Stimulated activated CD8-positive, alpha-beta memory T cell treated with anti-CD3 and anti-CD28 coated beads, Interleukin-7, amount 100 ng/mL, for 4 hours (primary cell): ENCODE results near the gene SEMA4C.

Experiments used
- DNase-seq, 2 donors: peaks; one replicate each; pipeline ENCODE4 v3.0.0-alpha.2; 2020; ENCODE audit warnings: low read depth in 2 of 2

SEMA4C gene, protein sequence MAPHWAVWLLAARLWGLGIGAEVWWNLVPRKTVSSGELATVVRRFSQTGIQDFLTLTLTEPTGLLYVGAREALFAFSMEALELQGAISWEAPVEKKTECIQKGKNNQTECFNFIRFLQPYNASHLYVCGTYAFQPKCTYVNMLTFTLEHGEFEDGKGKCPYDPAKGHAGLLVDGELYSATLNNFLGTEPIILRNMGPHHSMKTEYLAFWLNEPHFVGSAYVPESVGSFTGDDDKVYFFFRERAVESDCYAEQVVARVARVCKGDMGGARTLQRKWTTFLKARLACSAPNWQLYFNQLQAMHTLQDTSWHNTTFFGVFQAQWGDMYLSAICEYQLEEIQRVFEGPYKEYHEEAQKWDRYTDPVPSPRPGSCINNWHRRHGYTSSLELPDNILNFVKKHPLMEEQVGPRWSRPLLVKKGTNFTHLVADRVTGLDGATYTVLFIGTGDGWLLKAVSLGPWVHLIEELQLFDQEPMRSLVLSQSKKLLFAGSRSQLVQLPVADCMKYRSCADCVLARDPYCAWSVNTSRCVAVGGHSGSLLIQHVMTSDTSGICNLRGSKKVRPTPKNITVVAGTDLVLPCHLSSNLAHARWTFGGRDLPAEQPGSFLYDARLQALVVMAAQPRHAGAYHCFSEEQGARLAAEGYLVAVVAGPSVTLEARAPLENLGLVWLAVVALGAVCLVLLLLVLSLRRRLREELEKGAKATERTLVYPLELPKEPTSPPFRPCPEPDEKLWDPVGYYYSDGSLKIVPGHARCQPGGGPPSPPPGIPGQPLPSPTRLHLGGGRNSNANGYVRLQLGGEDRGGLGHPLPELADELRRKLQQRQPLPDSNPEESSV

DNA sequence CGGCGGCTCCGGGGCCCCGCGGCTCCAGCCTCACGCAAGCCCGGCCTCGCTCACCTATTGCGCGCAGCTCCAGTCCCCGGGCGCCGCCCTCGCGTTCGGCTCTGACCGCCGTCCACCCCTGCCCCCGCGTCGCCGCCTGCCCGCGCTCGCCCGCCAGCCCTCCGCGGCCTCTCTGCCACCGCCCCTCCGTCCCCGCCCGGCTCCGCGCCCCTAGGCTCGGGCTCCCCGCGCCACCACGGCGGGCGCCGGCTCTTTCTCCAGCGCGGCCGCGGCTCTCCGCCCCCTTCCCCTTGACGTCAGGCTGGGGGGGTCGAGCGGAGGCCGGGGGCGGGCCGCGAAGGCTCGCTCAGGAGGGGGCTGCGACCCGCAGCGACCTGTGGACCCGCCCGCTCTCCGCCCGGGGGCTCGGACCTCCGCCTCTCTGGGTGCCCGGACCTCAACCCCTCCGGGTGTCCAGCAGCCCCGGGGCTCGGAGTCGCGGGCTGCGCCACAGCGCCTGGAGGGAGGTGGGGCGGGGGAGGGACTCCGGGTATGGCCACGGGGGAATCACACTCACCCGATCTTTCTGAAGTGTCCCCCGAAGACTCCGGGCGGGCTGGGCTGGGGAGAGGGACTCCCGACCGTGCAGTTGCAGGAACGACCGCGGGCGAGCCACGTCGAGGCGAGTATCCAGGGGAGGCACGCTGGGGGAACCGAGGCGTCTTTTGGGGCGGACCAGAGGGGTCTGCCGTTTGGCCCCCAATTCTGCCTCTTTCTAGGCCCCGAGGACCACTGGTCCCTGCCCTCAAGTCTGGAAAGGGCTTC, at the start of gene SEMA4C:
TSS of gene SEMA4C (minus strand) at position 259 of the 804 bp plus-strand sequence. CDS start 2,194 bp downstream, outside the sequence.
- DNase-seq, result peak in 1 of 2 donors; percentile 60

DNA sequence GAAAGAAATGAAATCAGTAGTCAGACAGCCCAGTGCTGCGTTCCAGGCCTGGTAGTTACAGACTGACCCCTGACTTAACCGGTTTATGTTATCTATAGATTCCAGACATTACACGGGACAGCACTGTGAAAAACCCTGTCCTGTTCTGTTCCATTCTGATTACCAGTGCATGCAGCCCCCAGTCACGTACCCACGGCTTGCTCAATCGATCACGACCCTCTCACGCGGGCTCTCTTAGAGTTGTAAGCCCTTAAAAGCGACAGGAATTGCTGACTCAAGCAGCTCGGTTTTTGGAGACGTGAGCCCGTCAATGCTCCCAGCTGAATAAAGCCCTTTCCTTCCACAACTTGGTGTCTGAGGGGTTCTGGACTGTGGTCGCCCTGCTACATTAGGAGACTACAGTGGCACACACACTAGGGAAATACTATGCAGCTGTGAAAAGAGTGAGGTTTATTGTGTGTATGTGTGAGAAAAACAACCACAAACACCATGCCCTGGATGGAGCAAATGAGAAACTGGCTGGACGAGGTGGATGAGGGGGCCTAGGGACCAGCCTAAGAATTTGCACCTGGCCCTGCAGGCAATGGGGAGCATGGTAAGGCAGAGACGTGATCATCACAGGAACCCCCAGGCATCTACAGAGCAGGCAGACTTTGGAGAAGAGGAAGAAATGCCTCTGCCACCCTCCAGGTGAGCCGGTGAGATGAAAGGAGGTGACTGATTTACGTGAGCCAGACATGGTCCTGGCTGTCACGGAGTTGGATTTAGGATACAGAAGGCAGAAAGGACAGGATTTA, 49.1 kb upstream of the SEMA4C start:
- no peak for DNase-seq

DNA sequence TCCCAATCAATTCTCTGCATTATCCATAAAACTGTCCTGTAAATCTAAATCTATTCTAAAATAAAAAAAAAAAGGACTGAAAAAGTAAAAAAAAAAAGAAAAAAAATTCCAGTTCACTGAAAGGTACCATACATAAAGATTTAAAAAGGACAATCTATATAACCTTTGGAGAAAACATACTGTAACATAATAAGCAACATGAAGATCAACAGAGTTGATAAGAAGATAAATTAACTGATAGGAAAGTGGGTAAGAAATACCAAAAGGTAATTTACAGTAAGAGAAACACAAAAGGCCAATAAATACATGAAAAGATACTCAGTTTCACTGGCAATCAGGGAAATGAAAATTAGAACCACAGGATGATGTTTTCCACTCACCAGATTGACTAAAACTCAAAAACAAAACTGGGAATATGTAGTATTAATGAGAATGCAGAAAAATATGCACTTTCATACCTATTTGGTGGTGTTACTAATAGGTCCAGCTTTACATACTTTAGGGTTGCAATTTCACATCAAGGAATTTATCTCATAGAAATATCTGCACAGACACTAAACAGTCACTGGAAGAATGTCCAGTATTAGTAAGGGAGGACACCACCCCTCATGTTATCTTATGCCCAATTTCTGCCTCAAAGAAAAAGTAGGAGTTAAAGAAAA, 48.3 kb upstream of the SEMA4C start:
- DNase-seq, result no peak

DNA sequence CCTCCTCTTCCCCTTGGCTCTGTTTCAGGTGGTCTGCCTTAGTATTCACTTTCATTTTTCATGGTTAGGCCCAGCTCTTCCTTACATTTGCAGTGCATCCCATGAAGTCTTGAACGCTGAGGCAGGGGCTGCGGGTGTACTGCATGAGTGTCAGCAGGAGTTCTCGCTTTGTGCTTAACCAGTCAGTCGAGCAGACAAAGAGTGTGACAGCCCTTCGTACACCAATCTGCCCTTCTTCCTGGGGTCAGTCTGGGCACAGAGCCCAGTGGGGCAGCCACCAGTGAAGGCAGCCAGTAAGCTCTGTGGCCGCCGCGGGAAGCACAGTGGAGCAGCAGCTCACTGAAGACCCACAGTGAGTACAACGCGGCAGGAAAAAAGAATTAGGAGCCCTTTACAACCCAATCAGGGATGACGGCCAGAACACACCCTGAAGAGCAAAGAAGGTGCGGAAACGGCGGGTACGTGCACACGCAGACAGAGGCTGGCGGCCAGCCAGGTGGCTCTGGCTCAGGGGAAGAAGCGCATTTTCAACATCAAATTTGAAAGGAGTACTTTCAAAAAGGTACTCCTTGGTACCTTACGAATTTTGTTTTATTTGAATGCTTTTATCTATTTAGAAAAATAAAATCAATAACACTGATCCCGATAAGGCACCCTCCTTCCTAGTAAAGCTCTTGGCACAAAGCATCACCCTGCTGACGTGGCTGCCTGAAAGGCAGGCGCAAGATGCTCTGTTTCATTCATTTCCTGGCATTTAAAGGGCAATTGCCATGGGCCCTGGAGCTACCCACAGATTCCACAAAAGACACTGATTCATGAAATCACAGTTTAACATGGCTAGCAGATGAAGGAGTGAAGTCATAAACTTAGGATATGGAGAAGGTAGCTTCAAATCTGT, 47.0 kb upstream of the SEMA4C start:
- DNase-seq, result no peak

DNA sequence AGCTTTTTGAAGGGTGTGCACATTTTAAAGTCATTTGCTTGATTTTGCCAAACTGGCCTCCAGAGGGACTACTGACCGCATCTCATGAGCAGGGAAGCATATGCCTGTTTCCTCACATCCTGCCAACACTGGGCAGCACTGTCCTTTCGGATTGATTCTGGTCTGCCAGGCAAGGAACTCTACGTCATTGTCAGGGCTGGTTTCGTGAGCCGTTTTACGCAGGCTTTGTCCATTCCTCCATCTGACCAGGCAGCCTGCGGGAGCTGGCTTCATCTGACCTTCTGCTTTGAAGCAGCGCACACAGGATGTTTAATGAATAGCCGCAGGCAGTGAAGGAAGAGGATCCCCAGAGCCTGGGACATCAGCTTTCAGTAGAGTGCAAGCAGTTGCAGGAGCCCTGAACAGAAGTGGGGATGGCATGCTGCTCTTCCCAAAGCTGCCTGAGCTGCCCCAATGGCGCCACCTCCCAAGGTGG, 46.3 kb upstream of the SEMA4C start:
- DNase-seq, result no peak

DNA sequence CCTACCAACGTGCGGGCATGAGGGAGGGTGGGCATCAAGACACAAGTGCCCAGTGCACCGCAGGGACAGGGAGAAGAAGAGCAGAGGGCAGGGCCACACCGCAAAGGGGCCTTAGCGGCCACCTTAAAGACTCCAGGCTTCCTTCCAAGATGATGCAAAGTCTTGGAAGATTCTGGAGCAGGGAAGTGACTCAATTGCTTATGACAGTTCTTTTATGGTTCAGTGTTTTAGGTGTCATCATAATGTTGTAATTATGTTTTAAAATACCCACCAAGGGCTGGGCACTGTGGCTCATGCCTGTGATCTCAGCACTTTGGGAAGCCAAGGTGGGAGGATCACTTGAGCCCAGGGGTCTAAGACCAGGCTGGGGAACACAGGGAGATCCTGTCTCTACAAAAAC, 44.5 kb upstream of the SEMA4C start:
- no peak for DNase-seq

DNA sequence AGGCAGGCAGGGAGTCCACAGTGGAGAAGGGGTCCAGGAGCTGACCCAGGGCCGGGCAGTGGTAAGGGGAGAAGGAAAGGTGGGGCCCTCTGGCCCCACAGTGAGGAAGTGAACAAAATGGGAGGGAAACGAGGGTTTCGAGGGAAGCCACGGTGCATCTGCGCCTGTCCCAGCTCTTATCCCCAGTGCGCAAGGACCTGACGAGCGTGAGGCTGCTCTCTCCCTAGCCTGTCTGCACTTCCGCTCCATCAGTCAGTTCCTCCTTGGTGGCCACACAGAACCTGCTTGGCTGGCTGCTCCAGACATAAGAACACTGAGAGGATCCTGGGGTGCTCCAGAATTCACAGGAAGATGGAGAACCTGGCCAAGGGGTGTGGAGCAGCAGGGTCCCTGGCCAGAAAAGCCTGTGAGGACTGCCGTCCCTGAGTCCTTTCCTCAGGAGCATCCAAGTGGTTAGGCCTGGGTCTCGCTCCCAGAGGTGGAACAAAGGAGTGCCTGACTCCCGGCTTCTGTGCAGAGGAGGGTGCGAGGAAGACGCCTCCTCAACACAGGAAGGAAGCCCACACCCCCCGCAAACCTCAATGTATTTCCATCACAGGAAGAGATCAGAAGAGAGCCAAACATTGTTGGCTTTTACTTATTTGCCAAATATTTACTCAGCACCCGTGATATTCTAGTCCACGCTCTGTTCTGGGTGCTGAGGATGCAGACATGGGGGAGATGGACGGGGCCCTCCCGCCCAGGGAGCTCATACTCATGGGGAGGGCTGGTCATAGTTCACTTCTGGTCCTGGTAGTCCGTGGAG, 43.7 kb upstream of the SEMA4C start:
- DNase-seq, result peak; percentile 39 to 46

DNA sequence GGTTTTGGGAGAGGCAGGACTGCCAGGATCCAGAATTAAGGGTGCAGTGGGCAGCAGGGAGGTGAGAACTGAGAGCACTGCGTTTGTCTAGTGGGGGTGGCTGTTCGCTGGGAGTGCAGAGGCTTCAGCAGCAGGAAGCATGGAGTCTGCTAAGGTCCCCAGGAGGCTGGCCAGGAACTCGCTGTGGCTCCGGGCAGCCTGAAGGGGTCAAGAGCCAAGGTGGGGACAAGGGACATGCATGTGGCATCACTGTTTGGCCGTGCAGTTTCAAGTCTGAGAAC, 43.2 kb upstream of the SEMA4C start:
- DNase-seq, result no peak

DNA sequence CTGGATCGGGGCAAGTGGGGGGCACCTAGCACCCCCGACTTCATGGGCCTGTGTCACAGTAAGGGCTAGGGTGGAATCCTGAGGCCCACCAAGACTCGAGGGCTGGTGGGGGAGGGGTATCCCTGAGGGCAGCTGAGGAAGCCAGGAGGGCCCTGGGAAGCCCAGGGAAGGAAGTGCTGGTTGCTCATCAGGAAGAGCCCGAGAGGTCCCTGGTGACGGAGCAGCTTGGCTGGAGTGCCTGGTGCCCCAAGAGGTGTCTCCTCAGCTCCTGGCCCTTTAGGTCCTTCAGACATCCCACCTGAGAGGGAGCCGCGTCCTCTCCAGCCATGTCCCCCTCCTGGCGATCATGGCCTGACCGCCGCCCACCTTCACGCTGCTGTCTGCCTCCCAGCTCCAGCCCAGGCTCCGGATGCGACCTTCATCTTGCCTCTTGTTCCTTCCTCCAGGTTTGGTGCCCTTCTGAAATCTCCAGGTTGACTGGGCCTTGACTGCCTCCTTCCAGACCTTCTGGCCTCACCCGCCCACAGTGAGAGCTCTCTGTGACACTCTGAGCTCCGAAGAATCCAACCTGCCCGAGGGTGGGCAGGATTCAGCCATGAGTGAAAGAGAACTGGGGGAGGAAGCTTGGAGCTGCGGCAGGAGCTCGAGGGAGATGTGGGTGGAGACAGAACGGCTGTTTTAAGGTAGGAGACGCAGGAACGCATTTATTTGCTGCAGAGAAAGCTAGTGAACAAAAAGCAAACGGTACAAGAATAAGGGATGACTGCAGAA, 42.7 kb upstream of the SEMA4C start:
- DNase-seq, result no peak

DNA sequence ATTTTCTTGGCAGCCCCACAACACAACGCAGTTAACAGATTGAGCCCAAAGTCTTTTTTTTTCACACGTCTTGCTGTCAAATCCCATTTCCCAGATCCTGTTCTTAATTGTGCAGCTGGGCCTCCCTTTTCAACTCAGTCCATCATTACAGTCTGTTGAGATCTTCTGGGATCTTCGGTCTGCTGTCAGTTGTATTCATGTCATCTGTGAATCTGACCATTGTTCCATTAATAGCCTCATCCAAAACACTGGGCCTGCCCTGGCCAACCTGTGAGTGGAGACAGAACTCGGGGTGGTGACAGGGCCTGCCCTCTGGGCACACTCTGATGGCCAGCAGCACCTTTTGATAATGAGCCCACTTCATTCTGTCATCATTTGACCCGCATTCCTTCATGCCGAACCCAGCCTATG, 39.7 kb upstream of the SEMA4C start:
- no peak for DNase-seq

DNA sequence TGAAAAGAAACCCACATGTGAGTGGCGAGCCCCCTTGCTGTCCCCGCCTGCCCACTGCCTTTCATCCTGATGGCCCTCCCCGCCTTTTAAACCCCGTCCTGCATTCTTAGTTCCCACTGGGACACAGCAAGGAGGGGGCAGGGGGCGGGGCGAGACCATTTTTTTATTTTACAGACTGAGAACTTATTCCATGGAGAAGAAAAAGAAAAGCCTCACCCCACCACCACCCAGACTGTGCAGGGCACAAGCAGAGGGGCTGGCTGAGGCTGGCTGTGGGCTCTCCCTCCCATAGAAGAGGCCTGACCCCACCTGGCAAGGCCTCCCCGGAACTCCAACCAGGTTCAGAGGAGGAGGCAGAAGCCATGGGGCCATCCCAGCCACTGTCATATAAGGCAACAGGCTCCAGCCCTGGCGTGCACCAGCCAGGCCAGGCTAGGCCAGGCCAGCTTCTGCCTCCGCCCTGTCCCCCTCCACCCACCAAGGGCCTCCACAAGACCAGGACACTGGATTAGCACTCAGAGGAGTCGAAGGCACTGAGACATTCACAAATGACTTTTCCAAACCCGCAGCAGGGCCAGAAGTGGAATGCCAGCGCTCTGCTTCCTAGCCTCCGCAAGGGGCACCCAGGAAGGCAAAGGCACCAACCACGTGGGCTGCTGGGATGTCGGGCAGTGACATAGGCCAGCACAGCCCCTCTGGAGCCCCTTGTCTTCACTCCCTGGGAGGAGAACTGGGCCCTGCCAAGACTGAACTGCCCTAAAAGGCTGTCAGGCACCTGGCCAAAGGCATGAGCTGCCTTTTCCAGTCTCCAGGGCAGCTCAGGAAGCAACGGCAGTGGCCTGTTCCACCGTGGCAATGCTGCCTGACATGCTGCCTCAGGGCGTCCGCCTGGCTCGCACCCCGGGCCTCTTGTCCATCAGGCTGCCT, 37.5 kb upstream of the SEMA4C start:
- no peak for DNase-seq

DNA sequence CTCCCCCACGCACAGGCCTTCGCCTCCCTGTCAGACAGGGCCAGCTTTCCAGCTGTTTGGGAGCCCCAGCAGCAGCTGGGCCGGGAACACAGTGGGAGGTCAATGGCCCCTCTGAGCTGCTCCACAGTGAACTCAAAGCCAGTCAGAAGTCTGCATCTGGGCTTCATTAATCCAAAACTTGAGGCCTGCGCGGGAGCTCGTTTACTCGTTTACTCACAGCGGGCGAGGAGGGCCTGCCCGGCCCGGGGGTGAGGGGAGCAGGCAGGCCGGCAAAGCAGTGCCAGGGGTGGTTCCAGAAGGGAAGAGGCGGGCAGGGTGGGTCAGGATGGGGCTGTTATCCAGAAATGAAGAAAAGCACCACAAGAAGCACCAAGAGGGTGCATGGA, 36.8 kb upstream of the SEMA4C start:
- DNase-seq, result no peak

DNA sequence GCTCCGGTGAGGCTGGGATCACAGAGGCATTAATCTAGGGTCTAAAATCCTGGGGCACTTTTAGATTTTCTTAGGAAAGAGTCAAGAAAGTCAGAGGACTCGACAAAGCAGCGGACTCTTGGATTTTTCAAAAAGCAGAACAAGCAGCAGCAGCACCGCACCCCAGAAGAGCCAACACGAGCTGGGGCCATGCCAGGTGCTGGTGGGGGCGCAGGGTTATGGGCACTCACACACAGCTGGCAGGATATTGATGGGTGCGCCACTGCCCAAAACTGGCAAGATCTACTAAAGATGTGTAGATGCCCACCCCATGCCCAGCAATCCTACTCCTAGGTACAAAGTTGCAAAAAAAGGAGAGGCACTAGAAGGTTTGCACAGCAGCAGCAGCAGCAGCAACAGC, 33.9 kb upstream of the SEMA4C start:
- DNase-seq, result no peak

DNA sequence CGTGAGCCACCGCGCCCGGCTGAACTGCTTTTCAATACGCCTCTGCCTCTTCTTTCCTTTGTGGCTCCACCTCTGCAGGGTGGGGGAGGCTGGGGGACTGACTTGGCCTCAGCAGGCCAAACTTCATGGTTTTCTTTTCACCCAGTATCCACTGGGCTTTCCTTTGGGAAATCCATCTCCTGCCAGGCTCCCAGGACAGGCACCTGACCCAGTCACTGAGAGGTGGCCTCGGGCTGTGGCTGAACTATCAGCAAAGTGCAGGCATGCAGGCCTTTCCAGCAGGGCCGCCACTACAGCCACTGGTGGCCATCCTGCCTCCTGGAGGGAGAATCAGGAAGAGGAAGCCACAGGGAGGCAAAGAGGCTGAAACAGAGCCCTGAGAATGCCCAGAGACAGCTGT, 33.4 kb upstream of the SEMA4C start:
- DNase-seq, result no peak

DNA sequence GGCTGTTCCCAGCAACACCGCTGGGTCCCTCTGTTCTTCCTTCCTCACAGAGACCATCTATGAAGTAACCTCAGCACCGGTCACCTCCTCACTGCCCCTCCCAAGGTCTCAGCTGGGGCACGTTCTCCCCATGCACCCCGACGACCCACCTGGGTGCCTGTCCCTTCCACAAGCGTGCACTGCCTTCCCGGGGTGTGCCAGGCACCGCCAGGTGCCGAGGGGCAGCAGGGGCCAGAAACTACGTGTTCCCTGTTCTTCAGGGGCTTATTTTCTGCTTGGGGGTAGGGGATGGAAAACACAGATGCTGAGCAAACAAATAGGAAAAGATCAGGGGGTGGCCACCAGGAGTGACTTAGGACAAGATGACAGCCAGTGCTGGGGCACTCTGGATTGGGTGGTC, 30.4 kb upstream of the SEMA4C start:
- DNase-seq, result no peak

DNA sequence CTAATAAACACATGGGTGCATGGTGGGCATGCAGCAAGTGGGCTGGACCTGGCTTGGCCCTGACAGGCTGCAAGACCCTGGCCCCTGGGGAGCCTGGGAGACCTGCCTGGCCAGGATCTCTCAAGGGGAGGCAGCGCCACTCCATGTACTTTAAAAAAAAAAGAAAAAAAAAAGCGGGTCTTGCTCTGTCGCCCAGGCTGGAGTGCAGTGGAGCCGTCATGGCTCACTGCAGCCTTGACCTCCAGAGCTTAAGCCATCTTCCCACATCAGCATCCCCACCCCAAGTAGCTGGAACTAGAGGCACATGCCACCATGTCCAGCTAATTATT, 29.5 kb upstream of the SEMA4C start:
- DNase-seq, result no peak
